Thyroid gland (tissue), 4 donors: ENCODE measurements around the gene AGPAT4.

Experiments used
- POLR2A ChIP-seq, 2 donors: fragments of 450-650 bp; IDR thresholded peaks; one replicate each; pipeline ENCODE4 v1.6.1; 2017; ENCODE audit warnings: antibody characterized with exemption in 2 of 2, mild to moderate bottlenecking in 2 of 2, moderate library complexity in 1 of 2
- TF ChIP-seq, protein P1 (sequence below), 6 experiments: fragments of 200-600 bp in 3 of 6; fragments of 450-650 bp in 3 of 6; sonication (generic) in 3 of 6; IDR thresholded peaks; one replicate each; pipeline ENCODE4 v1.5.1; 2016 to 2019; ENCODE audit warnings: antibody characterized with exemption in 6 of 6, mild to moderate bottlenecking in 2 of 6, inconsistent platforms in 1 of 6, moderate library complexity in 1 of 6

DNA sequence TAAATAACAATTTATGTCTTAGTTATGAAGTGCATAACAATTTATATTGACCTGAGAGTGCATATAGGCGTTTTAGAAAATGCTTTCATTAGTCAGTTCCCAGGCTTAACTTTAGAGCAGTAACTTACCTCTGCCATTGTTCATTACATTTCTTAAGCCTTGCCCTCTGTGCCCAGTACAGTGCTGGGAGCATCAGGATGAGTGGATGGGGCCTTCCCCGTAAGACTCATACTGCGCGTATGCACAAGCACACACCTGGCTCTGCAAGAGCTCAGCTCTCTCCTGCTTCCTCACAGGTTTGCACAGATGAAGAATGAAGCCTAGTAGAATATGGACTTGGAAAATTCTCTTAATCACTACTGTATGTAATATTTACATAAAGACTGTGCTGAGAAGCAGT lies 157.3 kb downstream of the AGPAT4 start:
- no peak for TF ChIP-seq POLR2A (IDR thresholded peaks at IDR 0.05)
- TF ChIP-seq, protein P1, sequence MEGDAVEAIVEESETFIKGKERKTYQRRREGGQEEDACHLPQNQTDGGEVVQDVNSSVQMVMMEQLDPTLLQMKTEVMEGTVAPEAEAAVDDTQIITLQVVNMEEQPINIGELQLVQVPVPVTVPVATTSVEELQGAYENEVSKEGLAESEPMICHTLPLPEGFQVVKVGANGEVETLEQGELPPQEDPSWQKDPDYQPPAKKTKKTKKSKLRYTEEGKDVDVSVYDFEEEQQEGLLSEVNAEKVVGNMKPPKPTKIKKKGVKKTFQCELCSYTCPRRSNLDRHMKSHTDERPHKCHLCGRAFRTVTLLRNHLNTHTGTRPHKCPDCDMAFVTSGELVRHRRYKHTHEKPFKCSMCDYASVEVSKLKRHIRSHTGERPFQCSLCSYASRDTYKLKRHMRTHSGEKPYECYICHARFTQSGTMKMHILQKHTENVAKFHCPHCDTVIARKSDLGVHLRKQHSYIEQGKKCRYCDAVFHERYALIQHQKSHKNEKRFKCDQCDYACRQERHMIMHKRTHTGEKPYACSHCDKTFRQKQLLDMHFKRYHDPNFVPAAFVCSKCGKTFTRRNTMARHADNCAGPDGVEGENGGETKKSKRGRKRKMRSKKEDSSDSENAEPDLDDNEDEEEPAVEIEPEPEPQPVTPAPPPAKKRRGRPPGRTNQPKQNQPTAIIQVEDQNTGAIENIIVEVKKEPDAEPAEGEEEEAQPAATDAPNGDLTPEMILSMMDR (IDR thresholded peaks at IDR 0.05) = no peak
